Erythroblast (primary cell): Measurements from ENCODE around the gene RNASE4.

Source experiments
- GATA1 ChIP-seq: IDR thresholded peaks from 2 replicates; pipeline ENCODE4 v1.6.1; 2011; ENCODE audit warnings: low read depth, mild to moderate bottlenecking, control low read depth, low read length, moderate library complexity
- POLR2A ChIP-seq: IDR thresholded peaks from 2 replicates; pipeline ENCODE4 v1.6.1; 2011; ENCODE audit warnings: mild to moderate bottlenecking, low read length

DNA sequence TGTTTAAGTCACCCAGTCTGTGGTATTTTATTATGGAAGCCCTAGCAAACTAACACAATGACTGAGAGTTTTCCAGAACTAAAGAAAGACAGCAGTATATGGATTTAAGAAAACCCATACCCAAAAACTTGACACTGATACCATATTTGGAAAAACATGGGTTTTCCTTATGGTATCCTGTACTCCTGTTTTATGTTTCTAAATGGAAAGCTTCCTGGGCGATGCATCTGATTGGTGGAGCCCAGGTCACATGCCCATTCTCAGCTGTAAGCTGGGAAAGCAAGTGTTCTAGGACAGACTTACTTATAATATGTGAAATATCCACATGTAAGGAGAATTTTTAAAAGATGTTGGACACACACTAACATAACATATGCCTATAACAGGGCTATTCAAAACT is 4.5 kb upstream of the RNASE4 start:
- no peak for TF ChIP-seq POLR2A
- no peak for TF ChIP-seq GATA1
